ENCODE results near the gene HDAC8. TPM values are rescaled to one million over a fixed set of nuclear protein-coding genes. Genes with fewer than 3 reads are reported as not detected.

The HDAC8 gene
- total RNA-seq, 1 donor from 2014 or later = 22.3 TPM

GRCh38 chrX:72348247-72348979, 224.2 kb downstream of the HDAC8 start:
- no peaks in the 10 kb centered on the region for H3K27me3 ChIP-seq (ENCODE audit: control insufficient read depth, insufficient read depth, low read length)
- no peak for DNase-seq (ENCODE audit: low read depth)
- no peak overlapping the region for H3K4me3 ChIP-seq (ENCODE audit: low read depth, low read length)
- no peak for TF ChIP-seq CTCF (IDR thresholded peaks at IDR 0.05; ENCODE audit: insufficient read depth, low read length, poor library complexity, severe bottlenecking)
- H3K36me3 ChIP-seq (ENCODE audit: control insufficient read depth, insufficient read depth, low read length) = no peaks in the 10 kb centered on the region

- no peak overlapping the region for H3K4me3 ChIP-seq (ENCODE audit: low read depth, low read length)
- no peaks in the 10 kb centered on the region for H3K36me3 ChIP-seq (ENCODE audit: control insufficient read depth, insufficient read depth, low read length)
- H3K27me3 ChIP-seq (ENCODE audit: control insufficient read depth, insufficient read depth, low read length) = no peaks in the 10 kb centered on the region
- TF ChIP-seq CTCF (IDR thresholded peaks at IDR 0.05; ENCODE audit: insufficient read depth, low read length, poor library complexity, severe bottlenecking) = no peak
- DNase-seq (ENCODE audit: low read depth) = no peak
Observed at GRCh38 chrX:72347366-72347765, 225.3 kb downstream of the HDAC8 start.

- Histone ChIP-seq H3K27me3 (ENCODE audit: control insufficient read depth, insufficient read depth, low read length) (no peaks in the 10 kb centered on the region), H3K4me3 (ENCODE audit: low read depth, low read length) (no peak overlapping the region), H3K36me3 (ENCODE audit: control insufficient read depth, insufficient read depth, low read length) (no peaks in the 10 kb centered on the region)
- no peak for TF ChIP-seq CTCF (IDR thresholded peaks at IDR 0.05; ENCODE audit: insufficient read depth, low read length, poor library complexity, severe bottlenecking)
- DNase-seq (ENCODE audit: low read depth) = no peak
Observed at GRCh38 chrX:72346302-72346949, 226.2 kb downstream of the HDAC8 start.

- H3K36me3 ChIP-seq (ENCODE audit: control insufficient read depth, insufficient read depth, low read length) = no peaks in the 10 kb centered on the region
- TF ChIP-seq CTCF (IDR thresholded peaks at IDR 0.05; ENCODE audit: insufficient read depth, low read length, poor library complexity, severe bottlenecking) = no peak
- no peaks in the 10 kb centered on the region for H3K27me3 ChIP-seq (ENCODE audit: control insufficient read depth, insufficient read depth, low read length)
- H3K4me3 ChIP-seq (ENCODE audit: low read depth, low read length) = no peak overlapping the region
- no peak for DNase-seq (ENCODE audit: low read depth)
Observed at GRCh38 chrX:72340626-72341025, 232.0 kb downstream of the HDAC8 start.

- no peak for DNase-seq (ENCODE audit: low read depth)
- no peak for TF ChIP-seq CTCF (IDR thresholded peaks at IDR 0.05; ENCODE audit: insufficient read depth, low read length, poor library complexity, severe bottlenecking)
- no peaks in the 10 kb centered on the region for H3K36me3 ChIP-seq (ENCODE audit: control insufficient read depth, insufficient read depth, low read length)
- no peaks in the 10 kb centered on the region for H3K27me3 ChIP-seq (ENCODE audit: control insufficient read depth, insufficient read depth, low read length)
- H3K4me3 ChIP-seq (ENCODE audit: low read depth, low read length) = no peak overlapping the region
Observed at GRCh38 chrX:72340041-72340440, 232.6 kb downstream of the HDAC8 start.

Measured in kidney epithelial cell (primary cell).